ENCODE measurements around the gene SLC16A2.

The SLC16A2 gene

DNA sequence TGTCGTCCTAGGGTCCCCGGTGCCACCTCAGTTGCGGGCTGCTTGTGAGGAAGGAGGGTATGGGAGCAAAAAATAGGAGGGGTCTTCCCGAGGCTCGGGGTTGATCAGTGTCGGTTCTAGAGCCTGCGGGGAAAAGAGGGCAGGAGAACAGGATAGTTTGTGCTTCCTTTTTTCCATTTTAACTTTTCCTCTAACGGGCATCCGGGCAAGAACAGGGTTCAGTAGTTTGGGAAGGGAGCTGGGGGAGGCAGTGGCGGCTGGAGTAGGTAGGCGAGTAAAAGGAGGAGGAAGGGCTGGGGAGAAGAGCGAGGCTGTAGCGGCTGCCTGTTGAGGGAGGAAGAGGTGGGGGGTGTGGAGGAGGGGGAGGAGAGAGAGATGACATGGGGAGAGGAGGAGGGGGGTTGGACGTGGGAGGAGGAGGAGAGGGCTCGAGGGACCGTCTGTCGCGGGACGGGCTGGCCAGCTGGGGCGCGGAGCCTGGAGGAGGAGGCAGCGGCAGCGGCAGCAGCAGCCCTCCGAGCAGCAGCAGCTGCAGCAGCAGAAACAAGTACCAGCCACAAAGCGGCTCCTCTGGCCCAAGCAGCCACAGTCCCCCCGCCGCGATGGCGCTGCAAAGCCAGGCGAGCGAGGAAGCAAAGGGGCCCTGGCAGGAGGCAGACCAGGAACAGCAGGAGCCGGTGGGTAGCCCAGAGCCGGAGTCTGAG, at the start of gene SLC16A2:
Gene SLC16A2 (plus strand): TSS at position 458 of the 704 bp plus-strand sequence. CDS start 145 bp downstream, at position 603.
- peak; percentile 25 to 28 for DNase-seq

DNA sequence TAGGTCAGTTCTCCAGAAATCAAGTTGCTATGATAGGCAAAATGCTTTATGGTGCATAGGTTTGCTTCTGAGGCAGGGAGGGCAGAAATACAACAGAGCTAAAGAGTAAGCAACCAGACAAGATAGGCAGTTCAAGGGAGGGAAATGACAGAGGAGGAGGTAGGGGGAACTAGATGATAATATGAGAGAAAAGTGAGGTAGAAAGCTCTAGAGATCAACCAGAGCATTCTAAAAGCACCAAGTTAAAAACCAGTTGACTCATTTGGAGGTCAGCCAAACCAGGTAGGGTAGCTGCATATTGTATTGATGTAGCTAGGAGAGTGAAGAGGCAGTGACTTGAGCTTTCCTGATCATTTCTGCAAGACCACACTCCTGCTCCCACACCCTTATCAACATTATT, 49.0 kb upstream of the SLC16A2 start:
- DNase-seq, result no peak

GRCh38 chrX:74377282-74377681, 44.0 kb upstream of the SLC16A2 start:
- no peak for DNase-seq

DNA sequence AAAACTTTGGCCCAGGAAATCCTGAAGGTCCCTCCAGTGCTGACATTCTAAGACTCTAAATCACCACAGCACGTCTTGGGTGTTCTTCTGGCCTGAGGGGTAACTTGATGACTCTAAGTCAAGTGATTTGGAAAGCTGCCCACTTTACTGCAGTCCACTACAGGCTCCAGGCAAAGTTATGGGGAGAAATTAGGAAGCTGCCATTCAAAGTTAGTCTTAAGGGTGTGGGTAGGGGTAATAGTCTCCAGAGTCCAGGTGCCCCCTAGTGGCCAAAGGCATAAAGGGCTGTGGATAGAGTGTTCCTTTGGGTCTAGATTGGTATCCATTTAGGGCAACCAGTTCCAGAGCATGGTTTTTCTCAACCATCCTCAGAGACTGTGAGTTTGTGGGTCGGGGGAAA, 38.7 kb upstream of the SLC16A2 start:
- peak; percentile 46 to 49 for DNase-seq

GRCh38 chrX:74383611-74384010, 37.7 kb upstream of the SLC16A2 start:
- DNase-seq, result peak in 1 of 2 donors; percentile 12

GRCh38 chrX:74389016-74389722, 32.1 kb upstream of the SLC16A2 start:
- no peak for DNase-seq

GRCh38 chrX:74395556-74395955, 25.7 kb upstream of the SLC16A2 start:
- DNase-seq, result no peak

- no peak for DNase-seq
Measured at GRCh38 chrX:74405973-74406489, 15.3 kb upstream of the SLC16A2 start.

DNA sequence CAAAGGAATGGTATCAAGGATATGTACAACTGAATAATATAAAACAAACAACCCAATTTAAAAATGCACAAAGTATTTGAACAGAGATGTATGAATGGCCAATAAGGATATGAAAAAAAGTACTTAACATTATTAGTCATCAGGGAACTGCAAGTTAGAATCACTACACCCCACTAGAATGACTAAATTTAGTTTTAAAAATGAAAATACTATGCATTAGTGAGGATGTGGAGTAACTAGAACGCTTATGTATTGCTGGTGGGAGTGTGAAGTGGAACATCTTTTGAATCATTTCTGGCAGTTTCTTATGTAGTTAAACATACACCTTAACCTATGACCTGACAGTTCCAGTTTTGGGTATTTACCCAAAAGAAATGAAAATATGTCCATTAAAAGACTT, 13.0 kb upstream of the SLC16A2 start:
- no peak for DNase-seq

DNA sequence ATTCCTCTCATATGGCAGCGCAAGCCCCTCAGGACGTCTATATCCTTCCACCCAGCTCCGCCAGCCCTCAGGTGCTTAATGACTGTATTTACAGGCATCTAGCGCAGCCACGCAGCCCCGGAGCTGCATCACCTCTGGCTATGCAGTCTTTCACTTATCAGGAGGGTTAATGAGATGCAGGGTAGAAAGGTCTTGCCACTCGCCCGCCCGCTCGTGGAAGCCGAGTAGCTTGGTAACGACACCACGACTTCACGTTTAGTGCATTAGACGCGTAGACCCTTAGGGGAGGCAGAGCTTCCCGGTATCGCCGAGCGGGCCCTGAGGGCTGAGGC, 1.5 kb upstream of the SLC16A2 start:
- DNase-seq, result no peak

- no peak for DNase-seq
Measured at GRCh38 chrX:74420196-74421035, 877 bp upstream of the SLC16A2 start.

- no peak for DNase-seq
Measured at GRCh38 chrX:74421740-74422352, 553 bp downstream of the SLC16A2 start.

- no peak for DNase-seq
Measured at GRCh38 chrX:74422576-74423288, 1.4 kb downstream of the SLC16A2 start.

GRCh38 chrX:74423289-74423998, 2.2 kb downstream of the SLC16A2 start:
- no peak for DNase-seq

DNA sequence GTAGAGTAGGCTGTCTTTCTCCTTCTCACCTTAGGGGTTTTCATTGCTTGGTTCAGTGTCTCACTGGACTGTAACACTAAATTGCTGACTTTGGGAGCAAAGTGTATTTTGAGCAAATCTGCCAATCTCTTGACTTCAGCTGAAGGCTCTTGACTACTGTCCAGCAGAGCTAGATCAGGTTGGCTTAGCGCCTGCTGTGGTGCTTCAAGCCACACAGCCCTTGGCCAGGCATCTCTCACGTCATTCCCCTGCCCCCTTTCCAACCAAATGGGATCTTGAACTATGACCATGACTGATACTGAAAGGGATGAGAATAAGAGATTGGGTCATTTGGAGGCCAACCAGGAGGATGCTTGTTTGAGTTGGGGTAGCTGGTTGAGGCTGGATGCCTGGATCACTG, 4.8 kb downstream of the SLC16A2 start:
- DNase-seq, result no peak

DNA sequence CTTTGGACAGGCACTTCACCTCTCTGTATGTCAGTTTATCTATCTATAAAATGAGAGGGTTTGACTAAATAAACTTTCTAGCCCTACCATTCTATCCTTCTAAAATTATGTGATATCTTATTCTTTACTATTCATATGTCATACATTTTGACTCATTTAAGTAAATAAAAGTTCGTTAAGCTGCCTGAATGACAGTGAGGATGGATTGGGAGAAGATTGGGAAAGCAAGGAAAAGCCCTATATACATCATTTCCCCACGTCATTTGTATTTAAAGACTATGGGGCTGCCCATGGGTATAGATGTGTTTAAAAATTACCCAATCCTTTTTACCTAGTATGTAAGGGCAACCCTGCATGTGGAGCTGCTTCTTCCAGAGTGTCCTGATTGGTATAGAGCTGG, 5.3 kb downstream of the SLC16A2 start:
- DNase-seq, result no peak

DNA sequence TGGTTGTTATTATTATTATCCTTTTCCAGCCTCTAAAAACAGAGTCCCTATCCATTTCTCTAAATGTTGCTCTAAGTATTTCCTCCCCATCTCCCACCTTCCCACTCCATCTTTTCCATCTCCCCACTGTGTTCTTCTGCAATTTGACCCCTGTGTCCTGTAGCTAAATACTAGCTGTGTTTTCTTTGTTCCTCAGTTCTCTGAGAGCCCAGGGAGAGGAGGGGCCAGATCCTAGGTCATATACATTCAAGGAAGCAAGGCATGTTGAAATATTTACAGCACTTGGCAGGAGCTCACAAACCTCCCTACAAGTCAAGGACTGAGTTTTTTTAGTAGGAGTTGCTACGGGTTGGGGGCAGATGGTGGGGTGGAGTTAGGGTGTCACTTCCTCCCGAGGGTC, 10.5 kb downstream of the SLC16A2 start:
- DNase-seq, result no peak

DNA sequence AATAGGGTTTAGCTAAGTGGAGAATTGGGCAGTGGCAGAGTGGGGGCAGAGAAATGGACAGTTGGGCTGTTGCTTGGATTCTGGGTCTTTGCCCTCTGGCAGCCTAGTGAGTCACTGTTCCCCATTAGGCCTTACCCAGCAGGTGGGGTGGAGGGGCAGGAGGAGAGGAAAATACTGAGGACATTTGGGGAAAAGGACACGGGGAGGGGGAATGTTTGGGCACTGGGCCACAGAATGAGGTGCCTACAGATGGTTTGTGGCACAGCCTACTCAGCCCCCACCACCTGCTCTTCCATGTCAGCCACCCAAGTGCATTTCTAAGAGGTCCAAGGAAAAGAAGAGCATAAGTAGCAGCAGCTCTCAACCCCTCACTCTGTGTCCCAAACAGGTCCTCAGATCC, 13.0 kb downstream of the SLC16A2 start:
- no peak for DNase-seq

GRCh38 chrX:74437530-74437929, 16.2 kb downstream of the SLC16A2 start:
- DNase-seq, result no peak

DNA sequence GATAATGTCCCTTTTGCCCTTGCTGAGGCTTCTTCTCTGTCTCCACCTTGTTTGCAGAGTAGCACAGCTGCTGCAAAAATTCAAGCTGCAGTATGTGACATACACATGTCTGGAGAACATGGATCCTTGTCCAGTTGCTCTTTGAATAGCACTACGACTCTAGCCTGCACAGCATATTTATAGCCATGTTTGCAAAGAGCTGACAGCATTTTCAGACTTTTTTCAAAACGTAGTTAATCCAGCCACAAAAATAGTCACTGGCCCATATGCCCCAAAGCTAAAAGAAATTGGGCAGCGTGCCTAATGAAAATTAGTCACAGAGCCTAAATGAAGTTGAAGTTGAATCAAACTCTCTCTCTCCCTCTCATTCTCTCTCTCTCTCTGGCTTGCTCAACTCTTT, 17.5 kb downstream of the SLC16A2 start:
- no peak for DNase-seq

DNA sequence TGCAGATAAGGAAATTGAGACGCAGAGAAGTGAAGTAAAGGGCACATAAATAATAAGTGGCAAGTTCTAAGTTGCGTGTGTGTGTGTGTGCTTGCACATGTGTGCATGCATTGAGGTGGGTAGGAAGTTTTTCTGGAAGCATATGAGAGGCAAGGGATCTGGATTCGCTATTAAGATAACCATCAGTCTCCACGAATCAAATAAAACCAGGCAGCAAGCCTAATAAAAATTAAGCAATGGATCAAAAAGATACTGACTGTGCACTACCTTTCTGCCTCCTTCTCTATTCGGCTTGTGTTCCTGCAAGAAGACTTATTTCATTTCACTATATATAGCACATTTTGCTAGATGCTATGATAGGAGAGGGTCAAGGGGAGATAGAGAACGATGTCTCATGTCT, 23.8 kb downstream of the SLC16A2 start:
- no peak for DNase-seq

DNA sequence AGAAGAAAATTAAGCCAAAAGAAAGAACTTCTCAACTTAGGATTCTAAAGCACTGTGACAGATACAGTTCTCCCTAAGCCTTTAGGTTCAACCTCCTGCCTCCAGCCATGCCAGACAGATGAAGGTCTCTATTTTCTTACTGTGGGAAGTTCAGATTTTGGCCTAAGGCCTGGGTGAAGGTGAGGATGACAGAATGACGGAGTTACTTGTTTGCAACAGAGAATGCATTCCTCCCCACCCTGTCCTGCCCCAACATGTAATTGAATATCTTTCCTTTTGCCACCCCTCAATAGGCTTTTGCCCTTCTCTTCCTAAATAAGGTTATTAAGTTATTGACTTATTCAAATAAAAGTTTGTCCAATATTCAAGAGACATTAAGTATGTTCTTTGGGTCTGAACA, 25.6 kb downstream of the SLC16A2 start:
- no peak for DNase-seq
